CD4-positive, alpha-beta T cell treated with Interleukin-21 for 1 hour (primary cell): ENCODE measurements around the gene NRM.
"Not testable (repeated sequence)": the region's sequence is repeated elsewhere in the genome, so short reads cannot be mapped to it uniquely, and the experiment has no call there.

ENCODE experiments used
- DNase-seq: peaks from one replicate; pipeline ENCODE4 v3.0.0-alpha.2; 2020

Gene NRM, protein sequence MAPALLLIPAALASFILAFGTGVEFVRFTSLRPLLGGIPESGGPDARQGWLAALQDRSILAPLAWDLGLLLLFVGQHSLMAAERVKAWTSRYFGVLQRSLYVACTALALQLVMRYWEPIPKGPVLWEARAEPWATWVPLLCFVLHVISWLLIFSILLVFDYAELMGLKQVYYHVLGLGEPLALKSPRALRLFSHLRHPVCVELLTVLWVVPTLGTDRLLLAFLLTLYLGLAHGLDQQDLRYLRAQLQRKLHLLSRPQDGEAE

GRCh38 chr6:30690403-30691207 is at the start of gene NRM:
Gene NRM, minus strand, starts transcription at chr6:30690984. Its CDS starts 10 bp downstream, at chr6:30690974.
- peak; percentile 69 for DNase-seq

DNA sequence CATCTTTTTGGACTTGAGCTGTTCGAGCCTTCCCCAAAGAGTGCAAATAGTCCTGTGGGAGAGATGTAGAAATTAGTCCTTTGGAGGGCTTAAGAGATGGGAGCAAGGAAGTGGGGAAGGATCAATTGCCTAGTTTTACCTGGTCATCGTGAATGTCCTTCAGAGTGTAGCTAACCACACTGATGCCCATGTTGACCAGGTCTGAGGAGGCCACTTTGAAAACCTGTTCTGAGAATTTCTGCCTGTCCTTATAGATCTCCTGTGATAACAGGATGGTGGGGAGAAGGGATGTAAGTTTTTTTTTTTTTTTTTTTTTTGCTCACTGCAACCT is 49.7 kb upstream of the NRM start:
- DNase-seq: no peak

- DNase-seq: no peak
These were observed 47.7 kb upstream of the NRM start for GRCh38 chr6:30738532-30738931.

GRCh38 chr6:30735668-30736314 is 45.0 kb upstream of the NRM start:
- DNase-seq: no peak

GRCh38 chr6:30732237-30732943 is 41.6 kb upstream of the NRM start:
- no peak for DNase-seq

- DNase-seq: peak; percentile 87
These were observed 40.0 kb upstream of the NRM start for GRCh38 chr6:30730601-30731435.

DNA sequence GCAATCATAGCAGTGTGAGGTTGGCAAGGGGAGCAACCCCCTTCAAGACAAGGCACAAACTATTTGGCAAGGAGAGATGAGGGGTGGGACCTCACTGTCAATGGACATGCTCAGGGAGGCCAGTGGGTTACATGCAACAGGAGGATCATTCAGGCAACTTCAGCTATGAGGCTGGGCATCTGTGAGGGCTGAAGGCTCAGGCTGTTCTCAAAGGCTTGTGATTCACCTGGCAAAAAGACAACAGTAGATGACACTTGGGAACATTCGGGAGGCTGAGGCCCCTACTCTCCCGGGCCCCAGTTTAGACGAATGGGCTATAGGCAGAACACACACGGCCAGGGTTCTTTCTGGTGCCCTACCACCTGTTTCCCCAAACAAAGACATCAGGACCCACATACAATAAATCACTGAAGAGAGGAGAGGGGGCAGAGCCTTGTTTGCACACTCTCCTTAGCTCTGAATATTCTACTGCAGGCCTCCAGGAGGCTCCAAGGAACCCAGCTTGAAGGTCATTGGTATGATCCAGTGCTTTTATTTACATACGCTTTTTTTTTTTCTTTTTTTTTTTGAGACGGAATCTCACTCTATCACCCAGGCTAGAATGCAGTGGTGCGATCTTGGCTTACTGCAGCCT is 37.3 kb upstream of the NRM start:
- DNase-seq: no peak

DNA sequence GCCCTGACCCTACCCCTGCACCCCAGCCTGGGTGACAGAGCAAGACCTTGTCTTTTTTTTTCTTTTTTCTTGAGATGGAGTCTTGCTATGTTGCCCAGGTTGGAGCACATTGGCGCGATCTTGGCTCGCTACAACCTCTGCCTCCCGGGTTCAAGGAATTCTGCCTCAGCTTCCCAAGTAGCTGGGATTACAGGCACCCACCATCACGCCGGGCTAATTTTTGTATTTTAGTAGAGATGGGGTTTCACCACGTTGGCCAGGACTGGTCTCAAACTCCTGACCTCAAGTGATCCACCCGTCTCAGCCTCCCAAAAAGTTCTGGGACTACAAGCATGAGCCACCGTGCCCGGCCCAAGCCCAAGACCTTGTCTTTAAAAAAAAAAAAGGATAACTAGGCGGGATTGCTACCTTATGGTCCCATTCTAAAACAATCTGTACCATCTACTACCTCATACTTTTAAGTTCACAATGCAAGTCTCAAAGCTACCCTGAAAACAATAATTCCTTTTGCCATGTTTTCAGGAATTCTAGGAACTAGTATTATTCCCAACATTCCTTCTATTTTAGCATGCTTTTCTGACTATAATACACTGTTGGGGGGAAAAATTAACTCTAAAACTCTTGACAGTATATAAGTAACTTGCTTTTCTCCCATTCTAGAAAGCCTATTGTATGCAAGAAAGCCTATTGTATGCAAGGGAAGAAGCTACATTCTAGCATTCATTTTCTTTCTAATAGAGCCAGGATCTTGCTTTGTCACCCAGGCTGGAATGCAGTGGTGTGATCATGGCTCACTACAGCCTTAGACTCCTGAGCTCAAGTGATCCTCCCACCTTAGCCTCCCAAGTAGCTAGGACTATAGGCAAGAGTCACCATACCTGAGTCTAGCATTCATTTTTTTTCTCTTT is 36.0 kb upstream of the NRM start:
- no peak for DNase-seq

DNA sequence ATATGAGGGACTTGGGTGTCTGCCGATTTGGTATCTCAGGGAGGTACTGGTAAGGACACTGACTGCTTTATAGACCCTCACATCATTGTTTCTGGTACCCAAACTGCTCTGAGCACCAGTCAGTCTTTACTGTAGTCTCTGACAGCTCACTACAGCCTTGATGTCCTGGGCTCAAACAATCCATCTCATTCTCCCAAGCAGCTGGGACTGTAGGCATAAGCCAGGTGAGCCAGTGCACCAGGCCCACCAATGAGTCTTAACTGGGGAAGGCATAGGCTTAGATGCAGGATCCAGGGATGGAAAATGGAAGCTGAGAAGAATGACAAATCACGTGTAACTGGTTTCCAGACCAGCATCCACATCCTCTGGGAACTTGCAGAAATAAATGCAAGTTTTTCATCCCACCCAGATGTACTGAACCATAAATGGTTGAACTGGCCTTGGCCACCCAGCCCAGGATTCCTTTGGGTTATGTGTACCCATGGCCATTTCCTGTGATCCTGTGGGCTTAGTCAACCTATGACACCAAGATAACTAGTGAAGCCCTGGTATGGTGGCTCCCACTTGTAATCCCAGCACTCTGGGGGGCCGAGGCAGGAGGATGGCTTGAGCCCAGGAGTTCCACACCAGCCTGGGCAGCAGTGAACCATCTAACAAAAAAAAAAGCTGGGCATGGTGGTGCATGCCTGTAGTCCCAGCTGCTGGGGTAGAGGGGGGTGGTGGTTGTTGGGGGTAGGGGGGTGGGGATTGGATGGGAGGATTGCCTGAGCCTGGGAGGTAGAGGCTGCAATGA is 35.1 kb upstream of the NRM start:
- DNase-seq: no peak

DNA sequence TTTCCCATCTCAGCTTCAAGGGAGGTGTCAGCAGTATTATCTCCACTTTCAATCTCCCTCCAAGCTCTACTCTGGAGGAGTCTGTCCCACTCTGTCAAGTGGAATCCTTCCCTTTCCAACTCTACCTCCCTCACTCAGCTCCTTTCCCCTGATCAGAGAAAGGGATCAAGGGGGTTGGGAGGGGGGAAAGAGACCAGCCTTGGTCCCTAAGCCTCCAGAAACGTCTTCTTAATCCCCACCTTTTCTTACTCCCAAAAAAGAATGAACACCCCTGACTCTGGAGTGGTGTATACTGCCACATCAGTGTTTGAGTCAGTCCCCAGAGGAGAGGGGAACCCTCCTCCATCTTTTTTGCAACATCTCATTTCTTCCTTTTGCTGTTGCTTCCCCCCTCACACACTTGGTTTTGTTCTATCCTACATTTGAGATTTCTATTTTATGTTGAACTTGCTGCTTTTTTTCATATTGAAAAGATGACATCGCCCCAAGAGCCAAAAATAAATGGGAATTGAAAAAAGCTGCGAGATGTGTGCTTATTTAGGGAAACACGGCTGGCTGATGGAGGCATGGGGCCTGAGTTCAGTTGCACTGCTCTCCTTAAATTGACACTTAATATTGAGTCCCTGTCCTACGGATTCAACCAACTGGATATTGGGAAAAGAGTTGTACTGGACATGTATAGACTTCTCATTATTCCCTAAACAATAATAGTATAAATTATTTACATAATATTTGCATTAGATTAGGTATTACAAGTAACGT is 34.3 kb upstream of the NRM start:
- DNase-seq: no peak

DNA sequence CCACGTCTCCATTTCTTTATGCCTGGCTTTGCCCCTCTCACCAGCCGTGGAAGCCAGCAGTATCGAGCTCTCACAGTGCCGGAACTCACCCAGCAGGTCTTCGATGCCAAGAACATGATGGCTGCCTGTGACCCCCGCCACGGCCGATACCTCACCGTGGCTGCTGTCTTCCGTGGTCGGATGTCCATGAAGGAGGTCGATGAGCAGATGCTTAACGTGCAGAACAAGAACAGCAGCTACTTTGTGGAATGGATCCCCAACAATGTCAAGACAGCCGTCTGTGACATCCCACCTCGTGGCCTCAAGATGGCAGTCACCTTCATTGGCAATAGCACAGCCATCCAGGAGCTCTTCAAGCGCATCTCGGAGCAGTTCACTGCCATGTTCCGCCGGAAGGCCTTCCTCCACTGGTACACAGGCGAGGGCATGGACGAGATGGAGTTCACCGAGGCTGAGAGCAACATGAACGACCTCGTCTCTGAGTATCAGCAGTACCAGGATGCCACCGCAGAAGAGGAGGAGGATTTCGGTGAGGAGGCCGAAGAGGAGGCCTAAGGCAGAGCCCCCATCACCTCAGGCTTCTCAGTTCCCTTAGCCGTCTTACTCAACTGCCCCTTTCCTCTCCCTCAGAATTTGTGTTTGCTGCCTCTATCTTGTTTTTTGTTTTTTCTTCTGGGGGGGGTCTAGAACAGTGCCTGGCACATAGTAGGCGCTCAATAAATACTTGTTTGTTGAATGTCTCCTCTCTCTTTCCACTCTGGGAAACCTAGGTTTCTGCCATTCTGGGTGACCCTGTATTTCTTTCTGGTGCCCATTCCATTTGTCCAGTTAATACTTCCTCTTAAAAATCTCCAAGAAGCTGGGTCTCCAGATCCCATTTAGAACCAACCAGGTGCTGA is 33.3 kb upstream of the NRM start:
- DNase-seq: not testable (repeated sequence)

DNA sequence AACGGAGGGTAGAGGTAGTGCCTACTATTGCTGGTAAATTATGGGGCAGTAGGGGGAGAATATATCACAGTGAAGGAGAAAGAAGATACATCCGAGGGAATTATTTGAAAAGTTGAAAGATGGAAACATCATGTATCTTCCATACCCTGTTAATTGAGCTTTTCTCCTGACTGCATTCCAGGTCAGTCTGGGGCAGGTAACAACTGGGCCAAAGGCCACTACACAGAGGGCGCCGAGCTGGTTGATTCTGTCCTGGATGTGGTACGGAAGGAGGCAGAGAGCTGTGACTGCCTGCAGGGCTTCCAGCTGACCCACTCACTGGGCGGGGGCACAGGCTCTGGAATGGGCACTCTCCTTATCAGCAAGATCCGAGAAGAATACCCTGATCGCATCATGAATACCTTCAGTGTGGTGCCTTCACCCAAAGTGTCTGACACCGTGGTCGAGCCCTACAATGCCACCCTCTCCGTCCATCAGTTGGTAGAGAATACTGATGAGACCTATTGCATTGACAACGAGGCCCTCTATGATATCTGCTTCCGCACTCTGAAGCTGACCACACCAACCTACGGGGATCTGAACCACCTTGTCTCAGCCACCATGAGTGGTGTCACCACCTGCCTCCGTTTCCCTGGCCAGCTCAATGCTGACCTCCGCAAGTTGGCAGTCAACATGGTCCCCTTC is 32.5 kb upstream of the NRM start:
- not testable (repeated sequence) for DNase-seq

DNA sequence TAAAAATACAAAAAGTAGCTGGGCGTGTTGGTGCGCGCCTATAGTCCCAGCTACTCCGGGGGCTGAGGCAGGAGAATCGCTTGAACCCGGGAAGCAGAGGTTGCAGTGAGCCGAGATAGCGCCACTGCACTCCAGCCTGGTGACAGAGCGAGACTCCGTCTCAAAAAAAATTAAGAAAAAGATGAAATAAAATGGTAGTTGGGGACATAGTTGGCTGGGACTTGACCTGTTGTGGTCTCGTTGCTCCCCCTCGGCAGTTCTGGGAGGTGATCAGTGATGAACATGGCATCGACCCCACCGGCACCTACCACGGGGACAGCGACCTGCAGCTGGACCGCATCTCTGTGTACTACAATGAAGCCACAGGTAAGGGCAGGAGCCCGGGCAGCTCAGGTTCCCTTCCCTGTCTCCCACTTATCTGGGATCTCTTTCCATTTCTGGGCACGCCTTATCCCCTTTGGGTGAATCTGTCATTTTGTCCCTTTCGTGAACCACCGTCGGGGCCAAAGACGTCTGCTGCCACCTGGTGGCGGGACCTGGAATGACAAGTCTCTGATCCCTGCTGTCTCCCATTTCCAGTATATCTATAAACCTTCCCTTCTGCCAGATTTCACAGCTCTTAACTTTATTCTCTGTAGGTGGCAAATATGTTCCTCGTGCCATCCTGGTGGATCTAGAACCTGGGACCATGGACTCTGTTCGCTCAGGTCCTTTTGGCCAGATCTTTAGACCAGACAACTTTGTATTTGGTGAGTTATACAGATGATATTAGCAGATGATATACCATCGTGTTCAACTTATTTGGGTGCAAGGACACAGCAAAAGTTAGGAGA is 31.7 kb upstream of the NRM start:
- peak; percentile 86 for DNase-seq

- DNase-seq: not testable (repeated sequence)
These were observed 31.2 kb upstream of the NRM start for GRCh38 chr6:30722025-30722279.

GRCh38 chr6:30721198-30722024 is 30.6 kb upstream of the NRM start:
- peak; percentile 95 for DNase-seq

DNA sequence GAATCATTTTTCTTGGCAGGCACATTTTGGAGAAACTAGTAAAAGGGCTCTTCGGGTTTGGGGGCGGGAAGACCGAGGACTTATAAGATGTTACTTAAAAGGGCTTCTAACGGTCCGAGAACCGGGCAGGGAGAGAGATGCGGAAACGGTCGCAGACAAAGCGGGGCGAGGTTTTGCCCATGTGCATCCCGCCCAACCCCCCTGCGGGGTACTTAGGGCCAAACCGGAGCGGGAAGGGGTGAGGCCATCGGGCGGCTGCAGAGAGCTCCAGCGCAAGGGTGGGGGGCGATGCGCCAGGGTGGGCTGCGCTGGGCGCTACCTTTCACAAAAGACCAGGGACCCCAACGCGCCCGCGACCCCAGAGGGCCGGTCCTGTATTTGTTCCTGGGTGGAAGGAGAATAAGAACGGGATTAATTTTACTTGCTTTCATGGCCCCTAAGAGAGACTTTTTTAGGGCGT is 30.0 kb upstream of the NRM start:
- peak; percentile 53 for DNase-seq
